ENCODE measurements around the gene PLEKHG7. TPM values are rescaled to one million over a fixed set of nuclear protein-coding genes. Genes with fewer than 3 reads are reported as not detected.

The PLEKHG7 gene
- total RNA-seq, 1 donor from 2014 or later, result not detected

- DNase-seq (ENCODE audit: low spot score), result no peak
- no peaks in the 10 kb centered on the region for H3K27me3 Mint-ChIP-seq (ENCODE audit: insufficient read depth)
- no peak overlapping the region for H3K4me3 Mint-ChIP-seq
- H3K4me1 Mint-ChIP-seq (ENCODE audit: low read depth), result no peaks in the 10 kb centered on the region
- intact Hi-C loops (cut with micrococcal nuclease), result no loop called here
- H3K27ac Mint-ChIP-seq, result no peak overlapping the region
- H3K36me3 Mint-ChIP-seq (ENCODE audit: low read depth), result peaks cover 18% of the 10 kb centered on the region
- H3K9me3 Mint-ChIP-seq, result peaks cover 3% of the 10 kb centered on the region
Measured at GRCh38 chr12:92802906-92803305, 100.1 kb downstream of the PLEKHG7 start.

GRCh38 chr12:92803903-92804302 is 101.1 kb downstream of the PLEKHG7 start:
- no peaks in the 10 kb centered on the region for H3K4me1 Mint-ChIP-seq (ENCODE audit: low read depth)
- no peaks in the 10 kb centered on the region for H3K27me3 Mint-ChIP-seq (ENCODE audit: insufficient read depth)
- no peak overlapping the region for H3K4me3 Mint-ChIP-seq
- H3K27ac Mint-ChIP-seq, result no peak overlapping the region
- peaks cover 16% of the 10 kb centered on the region for H3K36me3 Mint-ChIP-seq (ENCODE audit: low read depth)
- H3K9me3 Mint-ChIP-seq, result peaks cover 3% of the 10 kb centered on the region
- no peak for DNase-seq (ENCODE audit: low spot score)
- intact Hi-C loops (cut with micrococcal nuclease), result no loop called here

- no peak overlapping the region for H3K4me3 Mint-ChIP-seq
- intact Hi-C loops (cut with micrococcal nuclease), result no loop called here
- DNase-seq (ENCODE audit: low spot score), result no peak
- H3K27me3 Mint-ChIP-seq (ENCODE audit: insufficient read depth), result no peaks in the 10 kb centered on the region
- peaks cover 15% of the 10 kb centered on the region for H3K36me3 Mint-ChIP-seq (ENCODE audit: low read depth)
- H3K9me3 Mint-ChIP-seq, result peaks cover 3% of the 10 kb centered on the region
- H3K27ac Mint-ChIP-seq, result no peak overlapping the region
- no peaks in the 10 kb centered on the region for H3K4me1 Mint-ChIP-seq (ENCODE audit: low read depth)
Measured at GRCh38 chr12:92810370-92810769, 107.6 kb downstream of the PLEKHG7 start.

- no peaks in the 10 kb centered on the region for H3K4me1 Mint-ChIP-seq (ENCODE audit: low read depth)
- H3K36me3 Mint-ChIP-seq (ENCODE audit: low read depth), result peaks cover 18% of the 10 kb centered on the region
- H3K4me3 Mint-ChIP-seq, result no peak overlapping the region
- no peaks in the 10 kb centered on the region for H3K9me3 Mint-ChIP-seq
- H3K27me3 Mint-ChIP-seq (ENCODE audit: insufficient read depth), result no peaks in the 10 kb centered on the region
- no peak overlapping the region for H3K27ac Mint-ChIP-seq
- intact Hi-C loops (cut with micrococcal nuclease), result no loop called here
- no peak for DNase-seq (ENCODE audit: low spot score)
Measured at GRCh38 chr12:92814584-92814983, 111.8 kb downstream of the PLEKHG7 start.

- Mint-ChIP-seq H3K4me1 (ENCODE audit: low read depth) (no peaks in the 10 kb centered on the region), H3K36me3 (ENCODE audit: low read depth) (peaks cover 9% of the 10 kb centered on the region), H3K27ac (no peak overlapping the region), H3K4me3 (no peak overlapping the region), H3K27me3 (ENCODE audit: insufficient read depth) (no peaks in the 10 kb centered on the region), H3K9me3 (no peaks in the 10 kb centered on the region)
- DNase-seq (ENCODE audit: low spot score), result no peak
- intact Hi-C loops (cut with micrococcal nuclease), result no loop called here
Measured at GRCh38 chr12:92821142-92821541, 118.4 kb downstream of the PLEKHG7 start.

Other genes with a start within 250 kb of the PLEKHG7 start
- gene EEA1, start 226.3 kb downstream of the PLEKHG7 start, total RNA-seq, result 17.5 and 18.8 TPM in 2 replicates